CD4-positive, alpha-beta T cell treated with Interleukin-15 for 4 hours (primary cell): ENCODE data around the gene SLC39A5.
"Not testable (repeated sequence)": the region's sequence is repeated elsewhere in the genome, so short reads cannot be mapped to it uniquely, and the experiment has no call there.

Experiments used
- DNase-seq: peaks from one replicate; pipeline ENCODE4 v3.0.0-alpha.2; 2020; ENCODE audit warnings: low spot score

The SLC39A5 gene, protein sequence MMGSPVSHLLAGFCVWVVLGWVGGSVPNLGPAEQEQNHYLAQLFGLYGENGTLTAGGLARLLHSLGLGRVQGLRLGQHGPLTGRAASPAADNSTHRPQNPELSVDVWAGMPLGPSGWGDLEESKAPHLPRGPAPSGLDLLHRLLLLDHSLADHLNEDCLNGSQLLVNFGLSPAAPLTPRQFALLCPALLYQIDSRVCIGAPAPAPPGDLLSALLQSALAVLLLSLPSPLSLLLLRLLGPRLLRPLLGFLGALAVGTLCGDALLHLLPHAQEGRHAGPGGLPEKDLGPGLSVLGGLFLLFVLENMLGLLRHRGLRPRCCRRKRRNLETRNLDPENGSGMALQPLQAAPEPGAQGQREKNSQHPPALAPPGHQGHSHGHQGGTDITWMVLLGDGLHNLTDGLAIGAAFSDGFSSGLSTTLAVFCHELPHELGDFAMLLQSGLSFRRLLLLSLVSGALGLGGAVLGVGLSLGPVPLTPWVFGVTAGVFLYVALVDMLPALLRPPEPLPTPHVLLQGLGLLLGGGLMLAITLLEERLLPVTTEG

DNA sequence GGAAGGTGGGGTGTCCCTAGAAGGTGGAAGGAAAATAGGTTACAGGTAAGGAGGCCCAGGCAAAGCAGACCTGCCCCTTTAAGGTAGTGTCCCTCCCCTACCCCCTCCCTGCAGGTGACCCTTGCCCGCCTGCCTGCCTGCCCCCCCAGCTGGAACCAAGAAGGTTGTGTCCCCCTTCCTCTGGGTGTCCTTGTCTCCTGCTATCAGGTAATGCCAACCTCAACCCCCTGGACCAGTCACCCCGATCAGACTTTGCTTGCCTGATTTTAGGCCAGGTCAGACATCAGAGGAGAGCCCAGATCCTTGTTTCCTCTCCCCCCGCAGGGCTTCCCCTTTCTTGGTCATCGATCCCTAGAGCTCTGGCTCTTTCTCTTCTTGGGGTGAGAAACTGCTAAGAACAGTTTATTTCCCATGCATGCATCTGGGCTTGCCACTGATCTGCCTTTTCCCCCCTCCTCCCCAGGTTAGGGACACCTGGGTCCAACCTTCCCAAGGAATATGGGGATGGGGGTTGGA lies at the start of gene SLC39A5:
Gene SLC39A5 (plus strand): TSS at position 136 of the 516 bp plus-strand sequence. CDS start 1,224 bp downstream, outside the sequence.
- DNase-seq = no peak

DNA sequence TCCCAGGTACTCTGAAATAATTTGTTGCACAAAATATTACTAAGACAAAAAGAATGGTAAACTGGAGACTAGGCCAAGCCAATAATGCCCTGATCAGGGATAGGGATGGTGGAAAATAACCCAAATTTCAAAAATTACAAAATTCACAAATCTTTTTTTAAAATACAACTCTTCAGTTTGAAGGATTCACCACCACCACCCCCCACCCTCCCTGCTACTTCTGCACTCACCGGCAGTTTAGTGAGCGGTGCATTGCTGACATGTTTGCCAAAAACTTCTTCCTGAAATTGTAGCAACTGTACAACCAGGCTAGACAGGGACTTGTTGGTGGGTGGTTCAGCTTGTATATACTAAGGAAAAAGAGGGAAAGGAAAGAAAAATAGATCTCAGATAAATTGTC lies 42.9 kb upstream of the SLC39A5 start:
- DNase-seq = no peak

DNA sequence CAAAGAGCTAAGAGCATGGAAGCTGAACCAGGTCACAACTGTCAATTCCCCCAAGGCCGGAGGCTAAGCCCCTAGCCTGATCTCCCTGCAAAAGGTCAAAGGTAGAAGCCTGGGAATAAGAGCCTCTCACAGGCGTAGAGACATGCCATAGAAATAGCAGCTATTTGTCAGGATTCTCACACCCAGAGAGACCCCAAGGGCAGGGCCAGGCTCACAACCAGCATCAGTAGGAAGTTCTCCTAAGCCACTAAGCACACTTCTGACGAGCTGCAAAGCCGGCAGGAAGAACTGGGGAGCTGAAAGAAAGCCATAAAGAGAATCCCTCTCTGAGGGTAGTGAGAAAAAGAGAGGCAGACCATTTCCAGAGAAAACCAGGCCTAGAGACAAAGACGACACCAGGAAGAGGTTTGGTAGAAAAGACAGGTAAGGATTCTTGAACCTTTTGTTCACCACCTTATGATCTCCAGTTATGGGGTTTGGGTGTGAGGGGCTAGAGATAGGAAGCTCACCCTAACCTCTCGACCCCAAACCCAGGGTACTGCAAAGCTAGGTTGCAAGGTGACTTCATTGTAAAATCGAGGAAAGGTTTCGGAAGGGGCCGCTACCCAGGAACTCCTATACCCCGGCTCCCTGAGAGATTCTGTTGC lies 41.6 kb upstream of the SLC39A5 start:
- DNase-seq = no peak

- DNase-seq = no peak
Observed at GRCh38 chr12:56188778-56189098, 41.1 kb upstream of the SLC39A5 start.

DNA sequence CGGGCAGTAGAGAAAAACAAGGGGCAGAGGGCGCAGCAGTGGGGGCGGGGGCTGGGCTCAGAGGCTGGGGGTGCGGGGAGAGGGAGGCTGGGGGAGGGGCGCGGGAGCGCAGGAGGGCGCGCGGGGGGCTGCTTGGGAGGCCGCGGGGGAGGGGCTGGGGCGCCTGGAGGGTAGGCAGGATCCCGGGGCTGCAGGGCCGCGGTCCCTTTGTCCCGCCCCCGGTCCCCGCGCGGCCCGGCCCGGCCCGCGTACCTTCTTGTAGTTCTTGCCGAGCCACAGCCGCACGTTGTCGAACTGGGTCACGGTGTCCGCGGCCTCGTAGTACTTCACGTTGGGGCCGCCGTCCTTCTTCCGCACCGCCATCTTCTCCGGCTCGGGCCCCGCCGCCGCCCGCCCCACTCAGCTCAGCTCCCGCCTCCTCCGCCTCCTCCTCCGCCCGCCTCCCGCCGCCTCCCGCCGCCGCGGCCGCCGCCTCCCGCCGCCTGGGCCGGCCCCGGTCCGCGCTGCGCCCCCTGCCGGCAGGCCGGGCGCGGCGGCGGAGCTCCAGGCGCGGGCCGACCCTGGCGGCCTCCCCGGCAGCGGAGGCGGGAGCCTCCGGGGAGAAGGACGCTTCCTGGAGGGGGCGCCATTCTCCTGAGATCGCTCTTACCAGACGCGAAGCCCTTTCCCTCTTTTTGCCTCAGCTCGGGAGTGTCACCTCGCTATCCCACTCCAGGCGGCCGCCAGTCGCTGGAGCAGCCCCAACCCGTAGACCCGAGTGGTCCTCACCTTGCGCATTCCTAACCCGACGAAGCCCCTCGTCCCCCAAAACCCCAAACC lies 40.5 kb upstream of the SLC39A5 start, which contains the start of gene SMARCC2:
Gene SMARCC2 (minus strand): TSS at position 385 of the 819 bp plus-strand sequence. CDS start 22 bp downstream, at position 363.
- DNase-seq = peak; percentile 83

DNA sequence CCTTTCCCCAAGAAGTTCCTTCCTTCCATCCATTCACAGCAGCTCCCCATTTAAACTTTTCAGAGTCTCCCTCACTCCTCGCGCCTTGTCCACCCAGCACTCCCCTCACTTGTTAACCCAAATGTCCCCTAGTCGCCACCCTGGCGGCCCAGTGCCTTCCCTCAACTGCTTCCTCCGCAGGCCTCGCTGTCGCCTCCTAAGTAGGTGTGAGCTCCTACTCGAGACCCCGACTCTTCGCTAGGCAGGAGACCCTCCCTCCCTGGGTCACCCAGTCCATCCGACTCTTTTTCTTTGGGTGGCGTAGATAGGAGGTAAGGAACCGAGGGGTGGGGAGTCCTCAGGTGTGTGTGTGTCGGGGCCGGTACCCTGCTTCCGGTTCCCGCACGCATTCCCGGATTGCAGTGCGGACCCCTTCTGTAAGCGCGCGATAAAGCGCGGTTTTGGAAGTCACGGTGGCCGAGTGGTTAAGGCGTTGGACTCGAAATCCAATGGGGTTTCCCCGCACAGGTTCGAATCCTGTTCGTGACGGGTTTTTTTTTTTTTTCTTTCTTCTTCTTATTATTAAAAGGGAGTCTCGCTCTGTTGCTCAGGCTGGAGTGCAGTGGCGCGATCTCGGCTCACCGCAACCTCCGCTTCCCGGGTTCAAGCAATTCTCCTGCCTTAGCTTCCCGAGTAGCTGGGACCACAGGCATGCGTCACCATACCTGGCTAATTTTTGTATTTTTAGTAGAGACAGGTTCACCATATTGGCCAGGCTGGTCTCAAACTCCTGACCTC lies 39.7 kb upstream of the SLC39A5 start:
- DNase-seq = peak; percentile 77

DNA sequence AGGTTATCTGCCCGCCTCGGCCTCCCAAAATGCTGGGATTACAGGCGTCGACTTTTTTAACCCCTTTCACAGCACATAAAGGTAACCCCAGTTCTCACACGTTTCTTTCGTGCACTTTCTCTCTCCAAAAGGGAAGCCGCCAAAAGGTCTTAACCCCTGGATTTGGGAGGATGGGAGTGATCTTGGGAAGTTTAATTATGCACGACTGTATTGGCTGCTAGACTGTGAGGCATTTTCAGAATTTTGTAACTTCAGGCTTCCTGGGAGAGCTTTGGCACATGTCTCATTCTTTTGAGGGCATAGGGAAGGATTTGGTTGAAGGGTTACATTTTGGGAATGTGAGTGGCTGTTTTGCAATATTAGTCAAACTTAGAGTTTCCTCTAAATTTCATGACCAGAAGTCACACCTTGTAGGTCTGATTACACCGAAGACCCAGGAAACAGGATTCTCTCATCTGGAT lies 39.1 kb upstream of the SLC39A5 start:
- DNase-seq = no peak

GRCh38 chr12:56192582-56192981 lies 37.3 kb upstream of the SLC39A5 start:
- DNase-seq = no peak

DNA sequence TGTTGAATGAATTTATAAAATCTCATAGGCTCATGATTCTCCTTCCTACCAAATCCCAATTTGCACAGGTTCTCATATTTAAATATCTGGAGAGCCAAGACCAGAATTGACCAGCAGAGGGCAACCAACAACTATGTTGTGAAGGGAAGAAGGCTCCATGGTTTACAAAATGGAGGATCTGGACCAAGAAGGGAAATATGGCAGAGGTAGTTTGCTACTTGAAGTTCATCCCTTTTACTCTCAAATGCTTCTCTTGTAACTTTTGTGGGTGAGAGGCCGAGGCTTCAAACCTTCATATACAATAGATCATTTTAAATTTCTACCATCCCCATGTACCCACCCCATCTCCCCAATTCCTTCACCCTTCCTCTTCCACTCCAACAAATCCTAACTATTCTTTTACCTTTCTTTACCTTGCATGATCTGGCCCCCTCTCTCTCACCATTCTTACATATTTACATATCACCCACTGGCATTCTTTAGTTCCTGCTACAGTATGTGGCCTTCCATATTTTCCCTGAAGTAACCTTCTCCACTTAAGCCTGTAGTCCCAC lies 36.7 kb upstream of the SLC39A5 start:
- DNase-seq = peak; percentile 84

DNA sequence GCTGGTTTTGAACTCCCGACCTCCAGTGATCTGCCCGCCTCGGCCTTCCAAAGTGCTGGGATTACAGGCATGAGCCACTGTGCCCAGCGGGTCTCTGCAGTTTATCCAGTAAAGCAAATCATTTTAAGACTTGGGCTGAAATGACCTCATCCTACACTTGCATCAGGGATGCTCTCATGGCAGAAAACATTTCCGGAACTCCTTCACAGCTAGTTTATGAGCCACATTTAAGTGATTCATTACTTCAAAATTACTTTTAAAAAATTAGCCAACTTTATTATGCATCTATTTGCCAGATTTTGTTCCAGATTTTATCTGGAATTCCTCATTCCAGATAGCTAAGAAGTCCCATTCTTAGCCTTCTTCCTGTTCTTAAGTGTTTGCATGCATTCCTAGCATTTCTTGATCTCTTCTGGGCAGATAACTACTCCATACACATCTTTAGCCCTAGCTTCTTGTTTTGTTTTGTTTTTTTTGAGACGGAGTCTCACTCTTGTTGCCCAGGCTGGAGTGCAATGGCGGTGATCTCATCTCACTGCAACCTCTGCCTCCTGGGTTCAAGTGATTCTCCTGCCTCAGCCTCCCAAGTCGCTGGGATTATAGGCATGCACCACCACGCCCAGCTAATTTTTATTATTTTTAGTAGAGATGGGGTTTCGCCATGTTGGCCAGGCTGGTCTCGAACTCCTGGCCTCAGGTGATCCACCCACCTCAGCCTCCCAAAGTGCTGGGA lies 32.9 kb upstream of the SLC39A5 start:
- DNase-seq = not testable (repeated sequence)

- DNase-seq = no peak
Observed at GRCh38 chr12:56197921-56198635, 31.8 kb upstream of the SLC39A5 start.

GRCh38 chr12:56198836-56199235 lies 31.0 kb upstream of the SLC39A5 start:
- no peak for DNase-seq

GRCh38 chr12:56202366-56202765 lies 27.5 kb upstream of the SLC39A5 start:
- no peak for DNase-seq

DNA sequence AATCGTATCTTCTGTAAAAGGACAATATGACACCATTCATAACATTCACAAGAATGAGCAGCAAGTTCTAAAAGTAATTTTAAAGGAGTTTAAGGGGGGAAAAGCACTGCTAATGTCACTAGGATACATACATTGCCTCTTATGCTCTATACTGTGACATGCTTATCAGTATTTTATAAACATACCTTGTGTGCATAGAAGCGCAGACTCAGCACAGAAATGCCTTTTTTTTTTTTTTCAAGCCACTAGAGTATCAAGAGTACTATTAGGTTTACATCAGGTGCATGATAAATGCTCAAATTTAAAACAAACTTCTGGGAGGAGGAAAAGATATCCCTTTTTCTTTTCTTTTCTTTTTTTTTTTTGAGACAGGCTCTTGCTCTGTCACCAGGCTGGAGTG lies 27.0 kb upstream of the SLC39A5 start:
- no peak for DNase-seq

GRCh38 chr12:56204275-56204674 lies 25.6 kb upstream of the SLC39A5 start:
- no peak for DNase-seq

GRCh38 chr12:56205445-56205844 lies 24.4 kb upstream of the SLC39A5 start:
- DNase-seq = no peak

- DNase-seq = peak; percentile 31
Observed at GRCh38 chr12:56206452-56207166, 23.2 kb upstream of the SLC39A5 start.

GRCh38 chr12:56208006-56208405 lies 21.8 kb upstream of the SLC39A5 start:
- no peak for DNase-seq

DNA sequence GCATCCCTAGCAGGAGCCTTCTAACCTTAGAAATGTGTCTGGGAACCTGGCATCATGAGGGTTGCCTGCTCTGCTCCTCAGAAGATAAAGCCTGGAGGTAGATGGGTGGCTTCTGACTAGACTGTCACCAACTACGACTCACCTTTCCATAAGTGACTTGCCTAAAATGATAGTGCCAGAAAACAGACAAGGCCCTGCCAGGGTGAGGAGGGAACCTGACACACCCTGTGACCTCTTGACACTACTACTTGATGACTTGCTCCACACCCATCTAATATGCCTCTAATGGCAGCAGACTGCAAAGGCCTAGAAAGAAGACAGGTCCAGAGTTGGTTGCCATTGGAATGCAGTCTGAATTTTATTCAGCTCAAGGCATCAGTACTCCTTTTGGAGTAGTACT lies 17.5 kb upstream of the SLC39A5 start:
- no peak for DNase-seq
